ENCODE results near the gene MXRA8.
"Not testable (repeated sequence)": the region's sequence is repeated elsewhere in the genome, so short reads cannot be mapped to it uniquely, and the experiment has no call there.

Gene MXRA8, protein sequence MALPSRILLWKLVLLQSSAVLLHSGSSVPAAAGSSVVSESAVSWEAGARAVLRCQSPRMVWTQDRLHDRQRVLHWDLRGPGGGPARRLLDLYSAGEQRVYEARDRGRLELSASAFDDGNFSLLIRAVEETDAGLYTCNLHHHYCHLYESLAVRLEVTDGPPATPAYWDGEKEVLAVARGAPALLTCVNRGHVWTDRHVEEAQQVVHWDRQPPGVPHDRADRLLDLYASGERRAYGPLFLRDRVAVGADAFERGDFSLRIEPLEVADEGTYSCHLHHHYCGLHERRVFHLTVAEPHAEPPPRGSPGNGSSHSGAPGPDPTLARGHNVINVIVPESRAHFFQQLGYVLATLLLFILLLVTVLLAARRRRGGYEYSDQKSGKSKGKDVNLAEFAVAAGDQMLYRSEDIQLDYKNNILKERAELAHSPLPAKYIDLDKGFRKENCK

DNA sequence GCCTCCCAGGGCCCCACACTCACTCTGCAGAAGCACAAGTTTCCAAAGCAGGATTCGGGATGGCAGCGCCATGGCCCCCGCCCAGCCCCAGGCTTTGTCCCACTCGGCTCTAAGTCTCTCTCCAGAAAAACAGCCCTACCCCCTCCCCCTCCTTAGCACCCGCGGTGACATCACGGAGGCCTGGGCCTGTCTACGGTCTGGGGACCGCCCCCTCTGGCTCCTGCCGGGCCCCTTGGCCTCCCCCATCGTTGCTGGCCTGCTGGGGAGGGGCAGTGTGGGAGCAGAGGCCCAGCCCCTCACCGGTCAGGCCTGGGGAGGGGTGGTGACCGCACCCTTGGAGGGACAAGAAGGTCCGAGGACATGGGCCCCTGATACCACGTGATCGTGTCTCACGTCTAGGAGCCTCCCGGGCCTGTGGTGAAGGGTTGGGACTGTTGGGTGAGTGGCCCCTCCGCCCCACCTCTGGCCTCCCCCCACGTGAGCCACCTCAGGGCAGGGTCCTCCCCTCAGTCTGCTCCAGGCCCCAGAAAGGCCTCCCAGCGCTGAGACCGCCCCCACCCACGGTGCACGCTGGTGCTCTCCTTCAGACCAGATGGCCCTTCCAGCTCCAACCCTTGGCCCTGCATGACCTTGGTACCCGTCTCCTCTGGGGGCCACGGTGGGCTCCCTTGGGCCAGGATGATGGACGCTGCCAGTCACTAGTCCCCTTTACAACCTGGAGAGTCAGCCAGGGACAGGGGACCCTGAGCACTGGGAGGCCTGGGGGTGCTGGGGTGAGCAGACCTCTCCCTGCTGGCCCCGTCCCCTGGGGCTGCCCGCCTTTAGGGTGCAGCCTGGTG is at the start of gene MXRA8:
TSS of gene MXRA8 (minus strand) at position 123 of the 839 bp plus-strand sequence. CDS start at position 72, 51 bp downstream.
- Mint-ChIP-seq H3K27ac (no peak within 1 kb of the TSS), H3K27me3 (peaks cover 81% of the 10 kb centered on the region), H3K4me3 (no peak within 1 kb of the TSS), H3K4me1 (ENCODE audit: low read depth) (peaks cover 13% of the 10 kb centered on the region), H3K36me3 (ENCODE audit: low read depth) (no peaks in the 10 kb centered on the region), H3K9me3 (no peaks in the 10 kb centered on the region)
- intact Hi-C loops (cut with micrococcal nuclease): no loop called here

DNA sequence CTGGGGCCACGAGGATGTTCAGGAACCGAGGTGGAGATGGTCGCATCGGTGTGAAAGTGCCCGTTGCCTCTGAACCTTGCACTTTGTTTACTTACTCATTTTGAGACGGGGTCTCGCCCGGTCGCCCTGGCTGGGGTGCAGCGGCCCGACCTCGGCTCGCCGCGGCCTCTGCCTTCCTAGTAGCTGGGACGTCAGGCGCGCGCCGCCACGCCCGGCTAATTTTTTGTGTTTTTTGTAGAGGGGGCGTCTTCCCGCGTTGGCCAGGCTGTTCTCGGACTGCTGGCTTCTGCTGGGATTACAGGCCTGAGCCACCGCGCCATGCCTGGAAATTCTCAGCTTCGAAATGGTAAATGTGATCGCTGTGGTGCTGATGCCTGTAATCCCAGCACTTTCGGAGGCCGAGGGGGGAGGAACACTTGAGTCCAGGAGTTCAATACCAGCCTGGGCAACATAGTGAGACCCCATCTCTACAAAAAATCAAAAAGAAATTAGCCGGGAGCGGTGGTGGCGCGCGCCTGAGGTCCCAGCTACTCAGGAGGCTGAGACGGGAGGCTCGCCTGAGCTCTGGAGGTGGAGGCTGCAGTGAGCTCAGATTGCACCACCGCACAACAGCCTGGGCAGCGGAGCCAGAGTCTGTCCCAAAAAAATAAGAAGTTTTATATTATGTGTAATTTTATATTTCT is 49.4 kb upstream of the MXRA8 start:
- no peaks in the 10 kb centered on the region for H3K27me3 Mint-ChIP-seq
- peaks cover 18% of the 10 kb centered on the region for H3K9me3 Mint-ChIP-seq
- peaks cover 66% of the 10 kb centered on the region for H3K36me3 Mint-ChIP-seq (ENCODE audit: low read depth)
- peaks cover 37% of the 10 kb centered on the region for H3K4me1 Mint-ChIP-seq (ENCODE audit: low read depth)
- peak overlapping the region; percentile 90 for H3K4me3 Mint-ChIP-seq
- intact Hi-C loops (cut with micrococcal nuclease): loop anchor here (2.0 kb wide), 1 partner anchor 63 kb away; the partner anchor contains the start of gene ATAD3B
- H3K27ac Mint-ChIP-seq: peak overlapping the region; percentile 93

DNA sequence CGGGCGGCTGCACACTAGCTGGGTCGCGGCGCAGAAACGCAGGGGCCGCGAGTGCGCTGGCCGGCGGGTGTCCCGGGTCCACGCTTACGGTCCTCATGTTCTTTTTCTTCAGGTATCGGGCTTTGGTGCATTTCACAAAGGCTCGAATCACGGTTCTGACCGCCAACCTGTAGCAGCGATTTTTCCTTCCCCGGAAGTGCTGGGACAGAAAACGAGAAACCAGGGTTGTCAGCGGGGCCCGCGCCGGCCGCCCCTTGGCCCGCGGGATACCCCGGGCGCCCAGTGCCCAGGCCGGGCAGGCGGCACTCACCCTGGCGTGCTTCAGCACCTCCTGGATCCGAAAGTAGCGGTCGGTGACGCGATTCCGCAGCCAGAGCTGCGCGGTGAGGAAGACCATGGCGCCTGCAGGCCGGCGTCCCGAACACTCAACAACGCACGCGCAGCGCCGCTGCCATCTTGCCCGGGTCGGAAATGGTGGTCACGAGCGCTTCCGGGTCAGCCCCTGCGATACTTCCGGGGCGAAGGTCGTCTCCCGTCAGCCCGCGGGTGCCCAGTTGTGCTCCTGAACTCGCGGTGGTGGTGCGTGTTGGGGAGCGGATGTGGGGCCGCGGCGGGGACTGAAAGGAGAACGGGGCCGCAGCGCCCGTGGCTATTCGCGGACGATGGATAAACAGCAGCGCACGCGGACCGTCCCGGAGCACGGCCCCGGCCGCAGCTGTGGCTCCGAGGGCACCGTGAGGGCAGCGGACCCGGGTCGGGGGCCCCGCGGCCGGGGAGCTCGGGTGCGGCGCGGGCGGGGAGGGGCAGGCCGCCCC is 48.7 kb upstream of the MXRA8 start, which contains the start of gene MRPL20:
TSS of gene MRPL20 (minus strand) at position 473 of the 815 bp plus-strand sequence. CDS start at position 397, 76 bp downstream.
- Mint-ChIP-seq H3K4me3 (peak within 1 kb of the TSS; percentile 90), H3K27ac (peak within 1 kb of the TSS; percentile 93), H3K36me3 (ENCODE audit: low read depth) (peaks cover 73% of the 10 kb centered on the region), H3K4me1 (ENCODE audit: low read depth) (peaks cover 42% of the 10 kb centered on the region), H3K27me3 (no peaks in the 10 kb centered on the region), H3K9me3 (peaks cover 10% of the 10 kb centered on the region)
- intact Hi-C loops (cut with micrococcal nuclease): loop anchor here (2.0 kb wide), 1 partner anchor 64 kb away; the partner anchor contains the start of gene ATAD3B

DNA sequence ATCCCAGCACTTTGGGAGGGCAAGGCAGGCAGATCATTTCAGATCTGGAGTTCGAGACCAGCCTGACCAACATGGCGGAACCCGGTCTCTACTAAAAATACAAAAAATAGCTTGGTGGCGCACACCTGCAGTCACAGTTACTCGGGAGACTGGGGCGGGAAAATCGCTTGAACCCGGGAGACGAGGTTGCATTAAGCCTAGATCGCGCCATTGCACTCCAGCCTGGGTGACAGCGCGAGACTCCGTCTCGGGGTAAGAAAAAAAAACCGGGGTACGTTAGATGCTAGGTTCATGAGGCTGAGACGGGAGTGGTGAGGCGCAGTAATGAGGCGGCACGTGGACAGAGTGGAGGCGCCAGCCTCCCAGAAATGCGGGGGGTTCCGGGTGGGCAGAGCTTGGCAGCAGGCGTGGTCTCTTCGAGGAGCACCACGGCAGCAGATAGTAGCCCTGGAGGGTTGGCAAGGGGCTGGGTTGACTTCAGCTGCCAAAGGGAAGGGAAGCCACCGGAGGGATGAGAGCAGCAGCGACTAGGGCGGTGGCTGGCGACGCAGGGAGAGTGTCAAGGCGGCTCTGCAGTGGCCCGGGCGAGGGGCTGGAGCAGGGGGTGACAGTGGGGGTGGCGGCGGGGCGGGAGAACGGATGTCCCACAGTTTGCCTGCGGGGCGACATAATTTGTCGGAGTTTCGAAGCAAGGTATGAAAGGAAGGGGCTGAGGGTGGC is 47.9 kb upstream of the MXRA8 start:
- H3K4me3 Mint-ChIP-seq: peak overlapping the region; percentile 90
- peak overlapping the region; percentile 93 for H3K27ac Mint-ChIP-seq
- peaks cover 81% of the 10 kb centered on the region for H3K36me3 Mint-ChIP-seq (ENCODE audit: low read depth)
- no peaks in the 10 kb centered on the region for H3K27me3 Mint-ChIP-seq
- intact Hi-C loops (cut with micrococcal nuclease): loop anchor here (2.0 kb wide), 1 partner anchor 65 kb away; the partner anchor contains the start of gene ATAD3B
- peaks cover 49% of the 10 kb centered on the region for H3K4me1 Mint-ChIP-seq (ENCODE audit: low read depth)
- peaks cover 3% of the 10 kb centered on the region for H3K9me3 Mint-ChIP-seq

DNA sequence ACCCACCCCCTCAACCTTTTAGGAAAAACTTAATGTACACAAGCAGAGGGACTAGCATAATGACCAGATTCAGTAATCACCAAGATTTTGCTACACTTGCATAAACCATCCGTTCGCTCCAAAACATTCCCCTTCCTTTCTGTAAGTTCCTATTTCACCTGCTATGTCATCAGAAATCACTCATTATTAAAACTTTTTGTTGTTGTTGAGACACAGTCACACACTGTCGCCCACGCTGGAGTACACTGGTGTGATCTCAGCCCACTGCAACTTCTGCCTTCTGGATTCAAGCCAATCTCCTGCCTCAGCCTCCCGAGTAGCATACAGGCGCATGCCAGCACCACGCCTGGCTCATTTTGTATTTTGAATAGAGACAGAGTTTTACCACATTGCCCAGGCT is 45.3 kb upstream of the MXRA8 start:
- Mint-ChIP-seq H3K4me1 (ENCODE audit: low read depth) (peaks cover 61% of the 10 kb centered on the region), H3K9me3 (no peaks in the 10 kb centered on the region), H3K4me3 (no peak overlapping the region), H3K36me3 (ENCODE audit: low read depth) (peaks cover 91% of the 10 kb centered on the region), H3K27ac (peak overlapping the region; percentile 27), H3K27me3 (no peaks in the 10 kb centered on the region)
- intact Hi-C loops (cut with micrococcal nuclease): no loop called here

DNA sequence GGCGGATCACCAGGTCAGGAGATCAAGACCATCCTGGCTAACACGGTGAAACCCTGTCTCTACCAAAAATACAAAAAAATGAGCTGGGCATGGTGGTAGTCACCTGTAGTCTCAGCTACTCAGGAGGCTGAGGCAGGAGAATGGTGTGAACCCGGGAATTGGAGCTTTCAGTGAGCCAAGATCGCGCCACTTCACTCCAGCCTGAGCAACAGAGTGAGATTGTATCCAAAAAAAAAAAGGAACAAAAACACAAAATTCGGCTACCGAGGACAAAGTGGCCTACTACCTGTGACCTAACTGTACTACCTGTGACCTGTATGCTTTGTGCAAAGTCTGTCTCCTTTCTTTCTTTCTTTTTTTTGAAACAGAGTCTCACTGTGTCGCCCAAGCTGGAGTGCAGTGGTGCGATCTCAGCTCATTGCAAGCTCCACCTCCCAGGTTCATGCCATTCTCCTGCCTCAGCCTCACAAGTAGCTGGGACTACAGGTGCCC is 44.6 kb upstream of the MXRA8 start:
- intact Hi-C loops (cut with micrococcal nuclease); H3K9me3 Mint-ChIP-seq; H3K4me3 Mint-ChIP-seq; H3K27me3 Mint-ChIP-seq: not testable (repeated sequence)
- Mint-ChIP-seq H3K27ac (peak overlapping the region; percentile 27), H3K4me1 (ENCODE audit: low read depth) (peaks cover 62% of the 10 kb centered on the region), H3K36me3 (ENCODE audit: low read depth) (peaks cover 95% of the 10 kb centered on the region)

DNA sequence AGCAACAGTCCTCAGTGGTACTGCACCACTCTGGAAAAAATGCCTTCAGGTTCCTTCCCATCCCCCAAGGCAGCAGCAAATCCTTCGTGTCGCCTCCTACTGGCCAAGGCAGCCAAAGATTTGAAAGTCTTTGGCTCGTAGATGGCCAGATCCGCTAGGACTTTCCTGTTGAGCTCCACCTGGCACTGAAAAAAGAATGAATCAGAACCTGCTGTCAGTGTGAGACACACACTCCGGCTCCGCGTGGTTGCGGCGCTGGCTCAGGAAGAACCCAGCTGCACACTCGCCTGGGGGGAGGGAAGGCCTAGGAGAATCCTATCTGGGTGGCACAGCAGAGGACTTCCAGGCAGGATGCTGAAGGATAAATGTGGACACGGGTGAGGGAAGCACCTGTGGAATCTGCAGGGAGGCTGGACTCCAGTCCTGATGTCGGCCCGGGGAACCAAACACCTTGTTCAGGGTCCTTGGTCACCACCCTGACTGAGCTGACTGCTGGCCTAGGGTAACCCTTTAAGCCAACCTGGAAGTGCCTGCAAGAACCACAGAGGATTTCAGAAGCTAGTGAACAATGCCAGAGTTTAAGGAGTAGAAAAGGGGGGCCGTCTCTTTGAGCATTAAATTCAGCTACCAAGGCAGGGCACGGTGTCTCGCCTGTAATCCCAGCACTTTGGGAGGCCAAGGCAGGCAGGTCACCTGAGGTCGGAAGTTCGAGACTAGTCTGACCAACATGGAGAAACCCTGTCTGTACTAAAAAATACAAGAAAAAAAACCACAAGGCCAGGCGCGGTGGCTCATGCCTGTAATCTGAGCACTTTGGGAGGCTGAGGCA is 43.9 kb upstream of the MXRA8 start:
- Mint-ChIP-seq H3K27ac (peak overlapping the region; percentile 72), H3K27me3 (no peaks in the 10 kb centered on the region), H3K4me3 (no peak overlapping the region), H3K36me3 (ENCODE audit: low read depth) (peaks cover 96% of the 10 kb centered on the region), H3K4me1 (ENCODE audit: low read depth) (peaks cover 65% of the 10 kb centered on the region), H3K9me3 (no peaks in the 10 kb centered on the region)
- intact Hi-C loops (cut with micrococcal nuclease): no loop called here

DNA sequence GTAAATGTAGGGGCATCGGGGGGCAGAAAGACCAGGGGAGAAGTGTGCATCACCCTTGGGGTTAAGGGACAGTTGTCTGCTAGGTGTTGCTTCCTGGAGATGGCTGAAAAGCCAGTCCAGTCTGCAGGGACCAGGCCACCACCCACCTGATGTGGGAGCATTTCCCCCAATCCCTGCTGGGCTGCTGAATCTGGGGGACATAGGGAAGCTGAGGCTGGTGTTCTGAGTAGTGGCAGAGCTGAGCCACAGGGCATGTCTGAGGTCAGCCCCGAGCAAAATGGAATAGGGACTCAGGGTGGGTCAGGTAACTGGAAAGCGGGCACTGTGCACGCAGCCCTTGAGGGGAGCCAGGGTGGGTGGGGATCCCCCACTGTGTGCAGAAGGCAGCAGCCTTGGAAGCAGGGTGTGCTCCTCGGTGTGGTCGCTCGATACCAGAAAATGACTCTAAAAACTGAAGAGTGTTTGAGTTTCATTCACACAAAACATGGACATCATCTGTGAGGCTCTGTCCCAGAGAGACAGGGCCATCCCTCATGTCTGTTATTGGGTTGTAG is 43.2 kb upstream of the MXRA8 start:
- H3K4me3 Mint-ChIP-seq: no peak overlapping the region
- H3K9me3 Mint-ChIP-seq: no peaks in the 10 kb centered on the region
- H3K27me3 Mint-ChIP-seq: no peaks in the 10 kb centered on the region
- peaks cover 96% of the 10 kb centered on the region for H3K36me3 Mint-ChIP-seq (ENCODE audit: low read depth)
- H3K27ac Mint-ChIP-seq: no peak overlapping the region
- H3K4me1 Mint-ChIP-seq (ENCODE audit: low read depth): peaks cover 64% of the 10 kb centered on the region
- intact Hi-C loops (cut with micrococcal nuclease): no loop called here

DNA sequence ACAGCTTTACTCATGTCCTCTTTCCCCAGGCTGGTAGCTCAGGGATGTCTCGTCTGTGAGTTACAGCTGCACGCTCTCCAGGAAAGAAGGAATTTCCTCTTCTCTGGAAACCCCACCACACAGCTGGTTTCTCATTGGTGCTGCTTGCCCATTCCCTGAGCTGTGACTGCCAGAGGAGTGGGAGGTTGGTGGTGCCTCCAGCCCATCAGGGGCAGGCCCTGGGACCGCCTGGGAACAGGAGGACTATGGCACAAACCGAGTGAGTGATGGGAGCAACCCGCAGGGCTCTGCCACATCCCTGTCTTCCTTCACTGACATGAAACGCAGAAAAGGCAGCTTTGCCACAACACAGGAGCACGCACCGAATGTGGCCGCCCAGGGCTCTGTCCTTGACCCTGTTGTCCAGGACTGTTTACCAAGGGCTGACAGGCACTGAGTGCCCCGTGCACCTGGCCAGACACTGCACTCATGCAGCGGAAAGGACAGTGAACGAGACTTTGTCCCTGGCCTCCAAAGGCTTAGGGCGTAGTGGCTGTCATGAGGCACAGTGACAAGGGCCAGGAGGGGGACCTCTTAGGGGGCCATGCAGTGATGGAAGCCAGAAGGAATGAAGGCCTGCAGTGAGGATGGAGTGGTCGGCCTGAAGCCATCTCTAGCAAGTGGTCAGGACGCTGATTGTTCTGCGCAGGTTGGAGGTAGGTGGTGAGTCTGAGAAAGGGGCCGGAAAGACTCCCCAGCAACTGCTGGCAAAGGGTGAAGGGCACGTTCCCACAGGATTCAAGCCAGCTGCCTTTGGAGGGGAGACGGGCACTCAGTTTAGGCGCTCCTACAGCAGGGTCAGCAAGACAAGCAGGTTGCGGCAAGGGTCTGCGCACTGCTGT is 42.5 kb upstream of the MXRA8 start:
- Mint-ChIP-seq H3K4me3 (peak overlapping the region; percentile 91), H3K9me3 (no peaks in the 10 kb centered on the region), H3K27me3 (no peaks in the 10 kb centered on the region), H3K36me3 (ENCODE audit: low read depth) (peaks cover 92% of the 10 kb centered on the region), H3K4me1 (ENCODE audit: low read depth) (peaks cover 57% of the 10 kb centered on the region), H3K27ac (peak overlapping the region; percentile 90)
- intact Hi-C loops (cut with micrococcal nuclease): no loop called here

DNA sequence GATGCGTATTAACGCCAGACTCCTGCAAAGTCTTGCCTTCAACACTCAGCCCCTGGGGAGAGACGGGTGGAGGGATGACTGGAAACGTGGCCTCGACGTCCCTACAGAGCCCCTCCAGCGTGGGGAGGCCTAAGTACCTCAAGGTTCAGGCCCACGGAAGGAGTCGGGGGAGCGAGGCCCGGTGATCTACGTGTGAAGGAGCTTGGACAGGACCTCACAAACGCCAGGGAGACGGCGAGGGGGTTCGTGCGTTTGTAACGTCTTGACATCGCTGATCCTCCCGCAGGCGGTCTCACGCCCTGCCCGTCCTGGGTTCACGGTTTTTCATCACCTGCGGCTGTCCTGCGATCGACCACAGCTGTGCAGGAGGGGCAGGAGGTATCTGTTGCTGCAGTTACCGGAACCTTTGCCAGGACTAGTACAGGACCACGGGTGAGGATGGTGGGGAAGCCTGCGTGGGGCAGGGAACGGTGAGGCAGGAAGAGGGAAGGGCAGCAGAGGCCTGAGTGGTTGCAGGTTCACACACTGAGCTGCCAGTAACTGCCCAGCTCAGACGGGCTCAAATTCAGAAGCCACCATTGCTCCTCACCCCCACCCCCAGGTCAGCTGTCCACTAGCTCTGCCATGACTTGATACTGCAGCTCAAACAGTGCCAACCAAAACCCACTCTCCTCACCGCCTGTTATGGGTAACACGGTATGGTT is 41.7 kb upstream of the MXRA8 start:
- H3K4me3 Mint-ChIP-seq: peak overlapping the region; percentile 91
- H3K9me3 Mint-ChIP-seq: no peaks in the 10 kb centered on the region
- peak overlapping the region; percentile 90 for H3K27ac Mint-ChIP-seq
- peaks cover 92% of the 10 kb centered on the region for H3K36me3 Mint-ChIP-seq (ENCODE audit: low read depth)
- intact Hi-C loops (cut with micrococcal nuclease): loop anchor here (1.0 kb wide), 1 partner anchor 25 kb away; the partner anchor contains the start of gene AURKAIP1
- H3K4me1 Mint-ChIP-seq (ENCODE audit: low read depth): peaks cover 56% of the 10 kb centered on the region
- H3K27me3 Mint-ChIP-seq: no peaks in the 10 kb centered on the region

All from dendritic cell treated with granulocyte-macrophage colony-stimulating factor and Interleukin-4, amounts not matched to agents 40 ng/mL and 50 ng/mL, for 4 days (primary cell).